GM12872 (cell line): ENCODE results near the gene COIL.

Experiments used
- CTCF ChIP-seq: IDR thresholded peaks from 3 replicates; pipeline ENCODE4 v1.5.1; 2011; ENCODE audit warnings: low read depth, mild to moderate bottlenecking, low read length, moderate library complexity; ENCODE audit not compliant: insufficient read depth

Gene COIL

GRCh38 chr17:56909742-56910508, 50.9 kb downstream of the COIL start:
- TF ChIP-seq CTCF: no peak

DNA sequence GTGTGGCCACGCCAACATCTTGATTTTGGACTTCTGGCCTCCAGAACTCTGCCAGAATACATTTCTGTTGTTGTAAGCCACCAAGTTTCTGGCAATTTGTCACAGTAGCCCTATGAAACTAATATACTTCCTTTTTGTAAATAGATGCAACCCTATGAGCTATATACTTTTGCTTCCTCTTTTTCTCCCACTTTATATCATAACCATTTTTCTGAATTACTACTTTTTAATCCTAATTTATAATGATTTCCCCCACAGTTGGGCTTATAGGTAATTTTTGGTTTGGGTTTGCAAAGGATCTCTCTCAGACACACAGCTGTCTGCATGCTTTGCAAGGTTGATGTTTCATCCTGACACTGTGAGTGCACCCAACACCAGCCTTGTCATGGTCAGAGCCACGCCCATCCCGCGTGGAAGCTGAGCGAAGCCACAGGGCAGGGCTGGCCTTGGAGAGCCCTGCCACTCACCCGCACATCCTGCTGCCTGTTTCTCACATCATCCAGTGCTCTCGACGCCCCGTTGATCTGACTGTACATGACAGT, 52.8 kb downstream of the COIL start:
- TF ChIP-seq CTCF: no peak

DNA sequence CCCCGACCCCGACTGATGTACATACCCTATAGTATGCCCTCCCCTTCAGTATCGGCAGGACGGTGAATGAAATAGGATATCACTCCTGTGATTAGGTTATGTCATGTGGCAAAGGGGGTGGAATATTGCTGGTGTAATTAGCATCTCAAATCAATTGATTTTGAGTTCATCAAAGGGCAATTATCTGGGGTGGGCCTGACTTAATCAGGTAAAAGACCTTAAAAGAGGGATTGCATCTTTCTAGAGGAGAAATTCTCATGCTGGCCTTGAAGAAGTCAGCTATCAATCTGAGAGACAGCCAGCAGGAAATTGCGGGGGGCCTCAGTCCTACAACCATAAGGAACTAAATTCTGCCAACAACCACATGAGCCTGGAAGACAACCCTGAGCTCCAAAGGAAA, 57.3 kb downstream of the COIL start:
- no peak for TF ChIP-seq CTCF

DNA sequence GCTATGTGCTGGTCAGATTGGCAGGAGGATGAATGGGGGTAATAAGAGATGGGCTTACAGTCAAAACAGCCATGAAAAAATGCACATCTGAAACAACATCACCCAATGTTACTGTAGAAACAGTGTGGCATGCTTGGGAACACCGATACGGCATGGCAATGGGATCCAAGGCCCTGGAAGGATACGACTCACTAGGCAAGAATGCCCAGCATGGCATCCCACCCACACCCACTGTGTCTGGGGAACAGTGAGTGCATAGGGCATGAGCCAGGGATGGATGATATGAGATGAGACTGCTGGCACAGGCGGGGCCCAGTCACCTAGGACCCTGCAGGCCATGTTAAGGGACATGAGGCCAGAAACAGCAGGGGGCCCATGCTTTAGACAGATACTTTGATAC, 58.5 kb downstream of the COIL start:
- TF ChIP-seq CTCF: no peak

- TF ChIP-seq CTCF: no peak
Observed at GRCh38 chr17:56899403-56899802, 61.4 kb downstream of the COIL start.

DNA sequence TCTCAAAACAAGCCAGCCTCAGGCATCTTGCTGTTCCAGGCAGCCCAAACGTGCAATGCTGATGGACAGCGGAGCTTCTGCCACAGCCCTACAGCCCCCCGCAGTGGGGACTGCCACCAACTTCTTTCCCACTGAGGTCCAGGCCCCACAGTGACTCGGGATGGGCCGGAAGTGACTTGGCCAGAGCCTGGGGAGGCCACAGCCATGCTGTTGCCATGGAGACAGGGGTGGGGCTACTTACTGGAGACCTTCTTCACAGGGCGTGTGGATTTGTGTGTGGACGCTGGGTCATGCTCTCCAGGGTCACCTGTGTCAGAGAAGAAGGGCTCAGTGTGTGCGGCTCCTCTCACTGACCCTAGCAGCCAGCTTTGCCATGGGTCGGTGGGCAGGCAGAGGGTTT, 62.0 kb downstream of the COIL start:
- no peak for TF ChIP-seq CTCF

- TF ChIP-seq CTCF: no peak
Observed at GRCh38 chr17:56897646-56898424, 63.0 kb downstream of the COIL start.
